Nephron progenitor cell (in vitro differentiated cells): Measurements from ENCODE around the gene FBXW5.

ENCODE experiments used
- DNase-seq: peaks from one replicate; pipeline ENCODE4 v3.0.0; 2021
- H3K27ac Mint-ChIP-seq: 2 replicates; pipeline ENCODE4 v1.8.0; 2021; ENCODE audit warnings: mild to moderate bottlenecking, moderate library complexity, mixed read lengths
- H3K27me3 Mint-ChIP-seq: 2 replicates; pipeline ENCODE4 v1.8.0; 2021; ENCODE audit warnings: mild to moderate bottlenecking, low read depth, mixed read lengths; ENCODE audit not compliant: poor library complexity
- H3K36me3 Mint-ChIP-seq: 2 replicates; pipeline ENCODE4 v1.8.0; 2021; ENCODE audit warnings: low read depth, mixed read lengths
- H3K4me1 Mint-ChIP-seq: 2 replicates; pipeline ENCODE4 v1.8.0; 2021; ENCODE audit warnings: mixed read lengths
- H3K4me3 Mint-ChIP-seq: 2 replicates; pipeline ENCODE4 v1.8.0; 2021; ENCODE audit warnings: mild to moderate bottlenecking, moderate library complexity, mixed read lengths
- H3K9me3 Mint-ChIP-seq: 2 replicates; pipeline ENCODE4 v1.8.0; 2021; ENCODE audit warnings: mild to moderate bottlenecking, moderate library complexity, mixed read lengths
- TF ChIP-seq, protein P1 (sequence below): fragments of 200-600 bp; sonication (generic); IDR thresholded peaks from 2 replicates; pipeline ENCODE4 v1.5.0; 2021; ENCODE audit warnings: antibody characterized with exemption

The FBXW5 gene

DNA sequence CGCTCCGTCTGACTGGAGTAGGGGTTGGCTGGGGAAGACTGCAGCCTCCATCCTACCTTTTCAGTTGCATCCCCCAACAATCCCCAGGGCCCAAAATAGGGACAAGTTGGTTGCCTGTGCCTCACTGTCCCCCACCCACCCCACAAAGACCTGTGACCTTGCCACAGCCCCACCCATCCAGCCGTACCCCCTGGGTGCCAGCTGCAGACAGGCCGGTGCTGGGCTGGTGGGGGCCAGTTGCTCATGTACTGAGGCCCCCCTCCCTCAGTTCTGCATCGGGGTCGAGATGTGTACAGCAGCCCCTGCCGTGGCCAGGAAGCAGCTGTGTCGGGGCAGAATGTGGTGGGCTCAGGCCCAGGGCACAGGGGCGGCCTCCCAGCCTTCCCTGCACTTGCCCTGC, 38.6 kb upstream of the FBXW5 start:
- Mint-ChIP-seq H3K4me3 (no peak overlapping the region), H3K36me3 (no peaks in the 10 kb centered on the region), H3K27me3 (peaks cover 23% of the 10 kb centered on the region), H3K9me3 (no peaks in the 10 kb centered on the region), H3K27ac (no peak overlapping the region), H3K4me1 (peaks cover 20% of the 10 kb centered on the region)
- TF ChIP-seq, protein P1, sequence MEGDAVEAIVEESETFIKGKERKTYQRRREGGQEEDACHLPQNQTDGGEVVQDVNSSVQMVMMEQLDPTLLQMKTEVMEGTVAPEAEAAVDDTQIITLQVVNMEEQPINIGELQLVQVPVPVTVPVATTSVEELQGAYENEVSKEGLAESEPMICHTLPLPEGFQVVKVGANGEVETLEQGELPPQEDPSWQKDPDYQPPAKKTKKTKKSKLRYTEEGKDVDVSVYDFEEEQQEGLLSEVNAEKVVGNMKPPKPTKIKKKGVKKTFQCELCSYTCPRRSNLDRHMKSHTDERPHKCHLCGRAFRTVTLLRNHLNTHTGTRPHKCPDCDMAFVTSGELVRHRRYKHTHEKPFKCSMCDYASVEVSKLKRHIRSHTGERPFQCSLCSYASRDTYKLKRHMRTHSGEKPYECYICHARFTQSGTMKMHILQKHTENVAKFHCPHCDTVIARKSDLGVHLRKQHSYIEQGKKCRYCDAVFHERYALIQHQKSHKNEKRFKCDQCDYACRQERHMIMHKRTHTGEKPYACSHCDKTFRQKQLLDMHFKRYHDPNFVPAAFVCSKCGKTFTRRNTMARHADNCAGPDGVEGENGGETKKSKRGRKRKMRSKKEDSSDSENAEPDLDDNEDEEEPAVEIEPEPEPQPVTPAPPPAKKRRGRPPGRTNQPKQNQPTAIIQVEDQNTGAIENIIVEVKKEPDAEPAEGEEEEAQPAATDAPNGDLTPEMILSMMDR, result no peak
- no peak for DNase-seq

DNA sequence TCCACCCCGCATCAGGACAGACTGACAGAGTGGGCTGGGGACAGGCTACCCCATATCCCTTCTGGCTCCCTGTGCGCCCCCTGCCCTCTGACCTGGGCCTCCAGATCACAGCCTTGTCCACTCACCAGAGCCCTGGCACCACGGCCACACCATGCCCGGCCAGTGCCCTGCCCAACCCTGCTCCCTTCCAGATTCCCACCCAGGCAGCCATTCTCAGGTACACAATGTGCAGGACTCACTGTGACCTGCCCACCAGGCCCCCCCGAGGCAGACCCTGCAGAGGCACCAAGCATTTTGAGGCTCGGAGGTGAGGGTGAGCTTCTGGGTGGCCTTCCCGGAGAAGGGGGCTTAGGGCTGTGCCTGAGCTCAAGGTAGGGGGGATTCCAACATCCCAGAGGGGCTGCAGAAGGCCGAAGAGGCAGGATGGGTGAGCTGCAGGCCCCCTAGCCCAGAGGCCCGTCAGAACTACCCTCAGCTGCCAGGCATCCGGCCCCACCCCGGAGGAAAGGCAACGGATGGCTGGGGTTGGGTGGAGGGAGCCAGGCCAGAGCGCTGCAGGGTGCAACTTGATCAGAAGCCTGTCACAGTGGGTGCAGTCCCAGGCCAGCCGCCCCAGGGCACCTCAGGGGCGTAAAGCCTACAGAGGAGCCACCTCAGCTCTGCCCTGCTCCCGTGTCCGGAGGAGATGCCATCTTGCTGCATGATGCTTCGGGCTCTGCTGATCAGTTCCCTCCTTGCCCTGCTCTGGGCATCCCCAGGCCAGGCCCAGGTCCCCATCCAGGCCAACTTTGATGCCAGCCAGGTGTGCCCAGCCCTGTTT, 37.9 kb upstream of the FBXW5 start, which contains the start of gene LCNL1:
TSS of gene LCNL1 (plus strand) at position 762 of the 820 bp plus-strand sequence. CDS start 594 bp downstream, outside the sequence.
- Mint-ChIP-seq H3K4me1 (peaks cover 15% of the 10 kb centered on the region), H3K36me3 (no peaks in the 10 kb centered on the region), H3K9me3 (no peaks in the 10 kb centered on the region), H3K27ac (no peak within 1 kb of the TSS), H3K27me3 (peaks cover 21% of the 10 kb centered on the region), H3K4me3 (no peak within 1 kb of the TSS)
- TF ChIP-seq, protein P1, result no peak
- no peak for DNase-seq

DNA sequence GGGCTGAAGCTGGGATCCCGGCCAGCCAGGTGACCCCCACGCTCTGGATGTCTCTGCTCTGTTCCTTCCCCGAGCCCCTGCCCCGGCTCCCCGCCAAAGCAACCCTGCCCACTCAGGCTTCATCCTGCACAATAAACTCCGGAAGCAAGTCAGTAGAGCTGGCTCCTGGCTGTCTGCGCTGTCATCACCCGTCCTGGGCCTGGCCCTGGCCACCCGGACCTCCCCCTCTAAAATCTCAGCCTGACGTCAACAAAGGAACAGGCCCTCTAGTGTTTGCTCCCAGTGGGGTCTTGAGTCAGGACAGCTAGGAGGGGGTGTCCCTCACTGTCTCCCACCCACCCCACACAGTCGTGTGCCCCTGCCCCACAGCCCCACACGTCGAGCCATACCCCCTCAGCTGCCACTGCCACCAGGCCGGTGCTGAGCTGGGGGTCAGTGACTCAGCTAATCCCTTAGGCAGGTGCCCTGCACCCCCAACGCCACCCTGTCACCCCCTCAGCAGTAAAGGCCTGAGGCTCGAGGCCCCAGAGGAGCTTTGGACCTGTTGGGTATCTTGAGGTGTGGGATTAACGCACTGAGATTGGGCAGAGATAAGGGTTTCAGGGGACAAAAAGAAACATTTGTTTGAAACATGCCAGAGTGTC, 37.2 kb upstream of the FBXW5 start:
- Mint-ChIP-seq H3K27me3 (peaks cover 22% of the 10 kb centered on the region), H3K9me3 (no peaks in the 10 kb centered on the region), H3K27ac (no peak overlapping the region), H3K36me3 (no peaks in the 10 kb centered on the region), H3K4me3 (no peak overlapping the region), H3K4me1 (peaks cover 15% of the 10 kb centered on the region)
- DNase-seq, result peak; percentile 7
- TF ChIP-seq, protein P1, result no peak

DNA sequence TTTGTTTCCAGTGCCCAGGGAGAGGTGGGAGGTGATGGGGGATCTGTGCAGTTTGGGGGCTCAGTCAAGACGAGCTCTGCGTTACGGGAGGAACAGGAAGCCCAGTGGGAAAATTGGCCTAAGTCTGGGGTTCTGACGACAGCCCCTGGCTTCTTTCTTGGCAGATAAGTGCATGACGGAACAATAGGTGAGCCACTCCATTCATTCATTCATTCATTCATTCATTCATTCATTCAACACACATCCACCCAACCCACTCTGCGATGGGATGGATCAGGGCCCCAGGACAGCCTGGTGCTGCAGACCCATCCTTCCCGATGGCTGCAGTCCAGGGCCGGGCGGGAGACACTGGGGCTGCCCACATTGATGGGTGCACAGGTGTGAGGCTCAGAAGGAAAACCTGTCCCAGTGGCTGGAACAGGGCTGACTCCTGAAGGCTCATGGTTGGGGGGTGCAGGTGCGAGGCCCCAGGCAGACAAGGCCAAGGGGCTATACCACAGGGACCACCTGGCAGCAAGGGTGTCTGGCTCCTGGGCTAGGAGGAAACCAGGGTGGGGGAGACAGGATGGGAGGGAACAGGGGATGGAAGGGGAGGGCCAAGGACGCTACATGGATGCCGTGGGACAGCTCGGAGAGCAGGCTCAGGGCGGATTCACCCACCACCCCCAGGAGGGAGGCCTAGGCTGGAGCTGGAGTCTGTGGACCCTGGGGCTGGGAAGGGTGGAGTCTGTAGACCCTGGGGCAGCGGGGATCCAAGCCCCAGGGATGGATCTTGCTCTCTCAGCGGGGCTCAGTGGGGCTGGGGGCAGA, 36.3 kb upstream of the FBXW5 start:
- DNase-seq, result peak; percentile 3
- Mint-ChIP-seq H3K4me1 (peaks cover 10% of the 10 kb centered on the region), H3K9me3 (no peaks in the 10 kb centered on the region), H3K27ac (no peak overlapping the region), H3K27me3 (peaks cover 20% of the 10 kb centered on the region), H3K4me3 (no peak overlapping the region), H3K36me3 (no peaks in the 10 kb centered on the region)
- TF ChIP-seq, protein P1, result no peak

DNA sequence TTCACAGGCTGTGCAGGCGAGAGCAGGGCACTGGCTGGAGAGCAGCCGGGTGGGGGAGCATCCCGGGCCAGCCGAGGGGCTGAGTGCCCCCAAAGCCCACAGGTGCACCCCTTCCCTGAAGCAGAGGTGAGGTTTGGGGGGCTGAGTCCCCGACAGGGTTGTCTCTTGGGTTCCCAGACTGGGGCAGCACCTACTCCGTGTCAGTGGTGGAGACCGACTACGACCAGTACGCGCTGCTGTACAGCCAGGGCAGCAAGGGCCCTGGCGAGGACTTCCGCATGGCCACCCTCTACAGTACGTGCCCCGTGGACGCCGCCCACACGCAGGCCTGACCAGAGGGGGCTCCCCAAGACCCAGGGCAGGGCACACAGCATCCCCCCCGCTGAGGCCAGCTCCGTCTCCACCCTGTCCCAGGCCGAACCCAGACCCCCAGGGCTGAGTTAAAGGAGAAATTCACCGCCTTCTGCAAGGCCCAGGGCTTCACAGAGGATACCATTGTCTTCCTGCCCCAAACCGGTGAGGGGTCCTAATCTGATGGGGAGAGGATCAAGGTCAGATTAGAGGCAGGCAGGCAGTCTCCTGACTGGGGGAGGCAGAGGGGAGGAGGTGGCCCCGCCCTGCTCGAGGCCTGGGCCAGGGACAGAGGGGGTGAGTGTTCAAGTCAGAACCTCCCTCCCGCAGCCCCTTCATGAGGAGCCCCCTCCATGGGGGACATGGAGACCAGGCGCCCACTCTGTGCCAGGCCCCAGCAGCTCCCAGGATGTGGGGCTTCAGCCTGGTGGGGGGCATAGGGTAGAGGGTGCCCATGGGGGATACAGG, 35.4 kb upstream of the FBXW5 start:
- Mint-ChIP-seq H3K27ac (no peak overlapping the region), H3K4me3 (no peak overlapping the region), H3K27me3 (peaks cover 24% of the 10 kb centered on the region), H3K4me1 (peaks cover 15% of the 10 kb centered on the region), H3K36me3 (no peaks in the 10 kb centered on the region), H3K9me3 (no peaks in the 10 kb centered on the region)
- no peak for DNase-seq
- TF ChIP-seq, protein P1, result no peak
